HCT116 (cell line): Measurements from ENCODE around the gene C3orf85. TPM values are rescaled to one million over a fixed set of nuclear protein-coding genes. Genes with fewer than 3 reads are reported as not detected.

Experiments used
- ATAC-seq: fragments of 200-7000 bp; cut with Tn5 transposase; 2 replicates; pipeline ENCODE4 v1.9.1; 2020; ENCODE audit warnings: mild to moderate bottlenecking, moderate library complexity
- BruUV-seq: library from RNA; stranded (reverse); fragments of 400-500 nt; replicated peaks from 2 replicates; lab custom pipeline; 2021; lab: Mats Ljungman, UMichigan
- CTCF ChIA-PET: fragments of 300-600 bp; sonication (Branson Sonifier 250); formaldehyde crosslinking; loops from one replicate; lab custom pipeline; 2021; ENCODE audit warnings: antibody characterized with exemption; lab: Charles Lee
- POLR2A ChIA-PET: fragments of 300-600, 350-600 bp; sonication (Branson Sonifier 250); formaldehyde crosslinking; loops from one replicate; lab custom pipeline; 2021; ENCODE audit warnings: antibody characterized with exemption; lab: Charles Lee
- RAD21 ChIA-PET, 2 experiments: fragments of 300-600 bp; sonication (Branson Sonifier 250); formaldehyde crosslinking; loops; one replicate each; lab custom pipeline; 2023; ENCODE audit warnings: low total read pairs in 2 of 2; ENCODE audit not compliant: uncharacterized antibody in 2 of 2, unreplicated experiment in 2 of 2, low non-redundant PET in 1 of 2; lab: Charles Lee
- DNase-seq: peaks from one replicate; pipeline ENCODE4 v3.0.0-alpha.2; 2010; ENCODE audit warnings: low read depth, low spot score
- H2AFZ ChIP-seq: fragments of 200-600 bp; shearing (Covaris generic), sonication (generic); 2 replicates; pipeline ENCODE4 v1.6.1; 2017; ENCODE audit warnings: low read depth, mixed run types, mixed read lengths, antibody characterized with exemption, low read length; ENCODE audit not compliant: poor library complexity, severe bottlenecking
- H3K27ac ChIP-seq: 2 replicates; pipeline ENCODE4 v1.5.1; 2012; ENCODE audit warnings: low read depth, low read length
- H3K27me3 ChIP-seq: fragments of 200-600 bp; sonication (generic); 2 replicates; pipeline ENCODE4 v1.6.1; 2016; ENCODE audit warnings: mixed run types, low read length, mixed read lengths; ENCODE audit not compliant: insufficient read depth
- H3K36me3 ChIP-seq, 2 experiments: fragments of 200-500 bp in 1 of 2; fragments of 200-600 bp in 1 of 2; sonication (Bioruptor generic) in 1 of 2; sonication (generic) in 1 of 2; 2 replicates each; pipeline versions ENCODE4 v1.5.1 to v1.6.1; 2014 to 2016; ENCODE audit warnings: low read length in 2 of 2, inconsistent platforms in 1 of 2, mixed read lengths in 1 of 2, mixed run types in 1 of 2; ENCODE audit not compliant: insufficient read depth in 2 of 2, control insufficient read depth in 1 of 2
- H3K4me1 ChIP-seq, 2 experiments: fragments of 200-600 bp in 1 of 2; sonication (generic) in 1 of 2; 2 replicates each; pipeline versions ENCODE4 v1.5.1 to v1.6.1; 2012 to 2017; ENCODE audit warnings: low read length in 2 of 2, inconsistent platforms in 1 of 2, mild to moderate bottlenecking in 1 of 2, mixed read lengths in 1 of 2, mixed run types in 1 of 2, moderate library complexity in 1 of 2; ENCODE audit not compliant: insufficient read depth in 2 of 2, control insufficient read depth in 1 of 2
- H3K4me2 ChIP-seq: fragments of 200-600 bp; sonication (generic); 2 replicates; pipeline ENCODE4 v1.6.1; 2017; ENCODE audit warnings: mixed run types, low read length, mixed read lengths
- H3K4me3 ChIP-seq, 2 experiments: fragments of 200-600 bp in 1 of 2; sonication (generic) in 1 of 2; replicated peaks in 1 of 2; 2 replicates each; pipeline ENCODE4 v1.5.1; 2011 to 2016; ENCODE audit warnings: low read length in 2 of 2, control low read depth in 1 of 2, low read depth in 1 of 2, mild to moderate bottlenecking in 1 of 2, mixed read lengths in 1 of 2, mixed run types in 1 of 2
- H3K79me2 ChIP-seq: fragments of 200-600 bp; sonication (generic); 2 replicates; pipeline ENCODE4 v1.6.1; 2017; ENCODE audit warnings: mild to moderate bottlenecking, mixed run types, low read length, moderate library complexity, mixed read lengths; ENCODE audit not compliant: insufficient read depth
- H3K9ac ChIP-seq: fragments of 200-600 bp; sonication (generic); 2 replicates; pipeline ENCODE4 v1.6.1; 2016; ENCODE audit warnings: low read length, mixed read lengths
- H3K9me2 ChIP-seq: fragments of 200-600 bp; sonication (generic), shearing (Covaris generic); 2 replicates; pipeline ENCODE4 v1.6.1; 2017; ENCODE audit warnings: mixed run types, mild to moderate bottlenecking, moderate library complexity; ENCODE audit not compliant: insufficient read depth
- H3K9me3 ChIP-seq, 2 experiments: fragments of 200-500 bp in 1 of 2; fragments of 200-600 bp in 1 of 2; sonication (Bioruptor generic) in 1 of 2; sonication (generic) in 1 of 2; 2 replicates each; pipeline ENCODE4 v1.6.1; 2014 to 2017; ENCODE audit warnings: low read length in 2 of 2, mixed read lengths in 2 of 2, inconsistent platforms in 1 of 2, low read depth in 1 of 2, mild to moderate bottlenecking in 1 of 2, mixed run types in 1 of 2, moderate library complexity in 1 of 2; ENCODE audit not compliant: control insufficient read depth in 1 of 2, insufficient read depth in 1 of 2
- H4K20me1 ChIP-seq: fragments of 200-600 bp; sonication (generic), shearing (Covaris generic); 2 replicates; pipeline ENCODE4 v1.6.1; 2017; ENCODE audit warnings: mixed run types, mild to moderate bottlenecking, moderate library complexity; ENCODE audit not compliant: insufficient read depth
- ATF3 ChIP-seq: IDR thresholded peaks from 2 replicates; pipeline ENCODE4 v1.6.1; 2012
- EGR1 ChIP-seq: IDR thresholded peaks from 2 replicates; pipeline ENCODE4 v1.6.1; 2012; ENCODE audit warnings: low read depth
- FOSL1 ChIP-seq: IDR thresholded peaks from 2 replicates; pipeline ENCODE4 v1.6.1; 2012; ENCODE audit warnings: low read depth
- JUND ChIP-seq: IDR thresholded peaks from 2 replicates; pipeline ENCODE4 v1.6.1; 2012
- POLR2A ChIP-seq: IDR thresholded peaks from 2 replicates; pipeline ENCODE4 v1.7.0; 2011; ENCODE audit warnings: borderline replicate concordance; ENCODE audit not compliant: insufficient read depth, insufficient read length; ENCODE audit errors: extremely low read depth
- POLR2AphosphoS5 ChIP-seq: IDR thresholded peaks from 2 replicates; pipeline ENCODE4 v1.6.1; 2011; ENCODE audit warnings: mild to moderate bottlenecking, low read depth, low read length, moderate library complexity
- RAD21 ChIP-seq: IDR thresholded peaks from 2 replicates; pipeline ENCODE4 v1.6.1; 2012; ENCODE audit warnings: low read depth, mild to moderate bottlenecking
- SP1 ChIP-seq: IDR thresholded peaks from 2 replicates; pipeline ENCODE4 v1.6.1; 2012; ENCODE audit warnings: low read depth
- TCF7L2 ChIP-seq: IDR thresholded peaks from 2 replicates; pipeline ENCODE4 v1.7.0; 2011; ENCODE audit warnings: borderline replicate concordance, inconsistent platforms; ENCODE audit not compliant: insufficient read depth, insufficient read length; ENCODE audit errors: extremely low read depth
- ZBTB33 ChIP-seq: IDR thresholded peaks from 2 replicates; pipeline ENCODE4 v1.6.1; 2011; ENCODE audit warnings: mild to moderate bottlenecking, low read length, moderate library complexity; ENCODE audit not compliant: insufficient replicate concordance; ENCODE audit errors: extremely low read depth
- ZNF274 ChIP-seq: fragments of 200-500 bp; sonication (Bioruptor generic); IDR thresholded peaks from 2 replicates; pipeline ENCODE4 v1.6.1; 2014; ENCODE audit warnings: mild to moderate bottlenecking, low read depth, low read length, inconsistent platforms
- intact Hi-C: fragments of 100-400 bp; cut with micrococcal nuclease; formaldehyde crosslinking; loops from 2 replicates; pipeline ENCODE4 v1.10.0; 2022
- total RNA-seq: library from RNA; stranded (reverse); gene quantifications from one replicate; pipeline ENCODE4 v1.2.1, GENCODE V29; 2021; ENCODE audit not compliant: unreplicated experiment
- TF ChIP-seq, protein P1 (sequence below), 3 experiments: fragments of 200-600 bp in 1 of 3; sonication (generic) in 1 of 3; IDR thresholded peaks in 2 of 3; conservative IDR thresholded peaks in 1 of 3; 2 replicates each; pipeline ENCODE4 v1.5.1; 2012 to 2017; ENCODE audit warnings: low read depth in 2 of 3, low read length in 2 of 3, antibody characterized with exemption in 1 of 3, borderline replicate concordance in 1 of 3, control low read depth in 1 of 3, mild to moderate bottlenecking in 1 of 3, mixed read lengths in 1 of 3, mixed run types in 1 of 3, moderate library complexity in 1 of 3; ENCODE audit not compliant: insufficient read depth in 1 of 3

The C3orf85 gene
- total RNA-seq, 1 experiment from 2014 or later, result not detected

GRCh38 chr3:109140318-109140717 is 3.8 kb downstream of the C3orf85 start:
- no peaks in the 10 kb centered on the region for H3K9me2 ChIP-seq
- H3K27me3 ChIP-seq, result no peaks in the 10 kb centered on the region
- CTCF ChIA-PET, result no interaction called here
- TF ChIP-seq JUND, result no peak
- TF ChIP-seq ZNF274, result no peak
- TF ChIP-seq SP1, result no peak
- no peak for TF ChIP-seq EGR1
- no peak for TF ChIP-seq POLR2AphosphoS5
- TF ChIP-seq ATF3, result no peak
- no peak for TF ChIP-seq FOSL1
- TF ChIP-seq, all 23 proteins: peak for 0
- RAD21 ChIA-PET, result no interaction called here
- Histone ChIP-seq H3K79me2 (no peaks in the 10 kb centered on the region), H3K4me1 (no peaks in the 10 kb centered on the region), H3K9me3 (no peaks in the 10 kb centered on the region), H3K27ac (no peak overlapping the region), H3K9ac (no peak overlapping the region), H3K4me2 (no peak overlapping the region), H3K36me3 (no peaks in the 10 kb centered on the region), H4K20me1 (no peaks in the 10 kb centered on the region), H2AFZ (no peak overlapping the region), H3K4me3 (no peak overlapping the region)
- BruUV-seq, result no TSS peak
- ATAC-seq, result no peak
- intact Hi-C loops, result no loop called here
- no peak for DNase-seq
- POLR2A ChIA-PET, result no interaction called here

- Histone ChIP-seq H3K9me3 (no peaks in the 10 kb centered on the region), H3K79me2 (no peaks in the 10 kb centered on the region), H3K9me2 (no peaks in the 10 kb centered on the region), H2AFZ (no peak overlapping the region), H4K20me1 (no peaks in the 10 kb centered on the region), H3K4me3 (no peak overlapping the region), H3K4me1 (no peaks in the 10 kb centered on the region), H3K36me3 (no peaks in the 10 kb centered on the region), H3K27ac (no peak overlapping the region), H3K27me3 (no peaks in the 10 kb centered on the region), H3K4me2 (no peak overlapping the region), H3K9ac (no peak overlapping the region)
- RAD21 ChIA-PET, result no interaction called here
- POLR2A ChIA-PET, result no interaction called here
- intact Hi-C loops, result no loop called here
- ATAC-seq, result no peak
- DNase-seq, result no peak
- no TSS peak for BruUV-seq
- CTCF ChIA-PET, result no interaction called here
- TF ChIP-seq RAD21 (no peak), POLR2AphosphoS5 (no peak), EGR1 (no peak), POLR2A (no peak), TCF7L2 (no peak), ZBTB33 (no peak), ATF3 (no peak)
- TF ChIP-seq, protein P1, sequence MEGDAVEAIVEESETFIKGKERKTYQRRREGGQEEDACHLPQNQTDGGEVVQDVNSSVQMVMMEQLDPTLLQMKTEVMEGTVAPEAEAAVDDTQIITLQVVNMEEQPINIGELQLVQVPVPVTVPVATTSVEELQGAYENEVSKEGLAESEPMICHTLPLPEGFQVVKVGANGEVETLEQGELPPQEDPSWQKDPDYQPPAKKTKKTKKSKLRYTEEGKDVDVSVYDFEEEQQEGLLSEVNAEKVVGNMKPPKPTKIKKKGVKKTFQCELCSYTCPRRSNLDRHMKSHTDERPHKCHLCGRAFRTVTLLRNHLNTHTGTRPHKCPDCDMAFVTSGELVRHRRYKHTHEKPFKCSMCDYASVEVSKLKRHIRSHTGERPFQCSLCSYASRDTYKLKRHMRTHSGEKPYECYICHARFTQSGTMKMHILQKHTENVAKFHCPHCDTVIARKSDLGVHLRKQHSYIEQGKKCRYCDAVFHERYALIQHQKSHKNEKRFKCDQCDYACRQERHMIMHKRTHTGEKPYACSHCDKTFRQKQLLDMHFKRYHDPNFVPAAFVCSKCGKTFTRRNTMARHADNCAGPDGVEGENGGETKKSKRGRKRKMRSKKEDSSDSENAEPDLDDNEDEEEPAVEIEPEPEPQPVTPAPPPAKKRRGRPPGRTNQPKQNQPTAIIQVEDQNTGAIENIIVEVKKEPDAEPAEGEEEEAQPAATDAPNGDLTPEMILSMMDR (IDR thresholded peaks at IDR 0.05 in 2 of 3, conservative IDR thresholded peaks at IDR 0.05 in 1 of 3; ENCODE audit: borderline replicate concordance in 1 of 3, insufficient read depth in 1 of 3, low read depth in 2 of 3, low read length in 2 of 3), result no peak
These were observed 7.1 kb downstream of the C3orf85 start for GRCh38 chr3:109143646-109144045.
